Measurements from ENCODE around the gene RPUSD3.

The RPUSD3 gene

GRCh38 chr3:9834520-9835380, 9.1 kb downstream of the RPUSD3 start:
- Histone ChIP-seq H3K27me3 (ENCODE audit: control insufficient read depth, insufficient read depth, low read length, poor library complexity, severe bottlenecking) (no peaks in the 10 kb centered on the region), H3K27ac (ENCODE audit: insufficient read depth, low read depth, low read length, poor library complexity, severe bottlenecking) (no peak overlapping the region), H3K9me3 (ENCODE audit: control insufficient read depth, low read length) (no peaks in the 10 kb centered on the region), H3K36me3 (ENCODE audit: control insufficient read depth, insufficient read depth, low read length) (peaks cover 8% of the 10 kb centered on the region), H3K4me1 (ENCODE audit: control insufficient read depth, insufficient read depth, low read length) (no peaks in the 10 kb centered on the region), H3K4me3 (ENCODE audit: insufficient read depth, low read depth, low read length) (no peak overlapping the region)
- WGBS, 2 experiments: 91% methylated on average over 18 of the region's 18 CpGs

GRCh38 chr3:9833078-9833477, 10.7 kb downstream of the RPUSD3 start:
- Histone ChIP-seq H3K36me3 (ENCODE audit: control insufficient read depth, insufficient read depth, low read length) (no peaks in the 10 kb centered on the region), H3K4me1 (ENCODE audit: control insufficient read depth, insufficient read depth, low read length) (no peaks in the 10 kb centered on the region), H3K9me3 (ENCODE audit: control insufficient read depth, low read length) (no peaks in the 10 kb centered on the region), H3K4me3 (ENCODE audit: insufficient read depth, low read depth, low read length) (no peak overlapping the region), H3K27ac (ENCODE audit: insufficient read depth, low read depth, low read length, poor library complexity, severe bottlenecking) (no peak overlapping the region), H3K27me3 (ENCODE audit: control insufficient read depth, insufficient read depth, low read length, poor library complexity, severe bottlenecking) (no peaks in the 10 kb centered on the region)
- WGBS, 2 experiments: 95 to 97% methylated on average over 9 of the region's 9 CpGs

GRCh38 chr3:9831253-9831652, 12.6 kb downstream of the RPUSD3 start:
- H3K36me3 ChIP-seq (ENCODE audit: control insufficient read depth, insufficient read depth, low read length): no peaks in the 10 kb centered on the region
- no peak overlapping the region for H3K4me3 ChIP-seq (ENCODE audit: insufficient read depth, low read depth, low read length)

DNA sequence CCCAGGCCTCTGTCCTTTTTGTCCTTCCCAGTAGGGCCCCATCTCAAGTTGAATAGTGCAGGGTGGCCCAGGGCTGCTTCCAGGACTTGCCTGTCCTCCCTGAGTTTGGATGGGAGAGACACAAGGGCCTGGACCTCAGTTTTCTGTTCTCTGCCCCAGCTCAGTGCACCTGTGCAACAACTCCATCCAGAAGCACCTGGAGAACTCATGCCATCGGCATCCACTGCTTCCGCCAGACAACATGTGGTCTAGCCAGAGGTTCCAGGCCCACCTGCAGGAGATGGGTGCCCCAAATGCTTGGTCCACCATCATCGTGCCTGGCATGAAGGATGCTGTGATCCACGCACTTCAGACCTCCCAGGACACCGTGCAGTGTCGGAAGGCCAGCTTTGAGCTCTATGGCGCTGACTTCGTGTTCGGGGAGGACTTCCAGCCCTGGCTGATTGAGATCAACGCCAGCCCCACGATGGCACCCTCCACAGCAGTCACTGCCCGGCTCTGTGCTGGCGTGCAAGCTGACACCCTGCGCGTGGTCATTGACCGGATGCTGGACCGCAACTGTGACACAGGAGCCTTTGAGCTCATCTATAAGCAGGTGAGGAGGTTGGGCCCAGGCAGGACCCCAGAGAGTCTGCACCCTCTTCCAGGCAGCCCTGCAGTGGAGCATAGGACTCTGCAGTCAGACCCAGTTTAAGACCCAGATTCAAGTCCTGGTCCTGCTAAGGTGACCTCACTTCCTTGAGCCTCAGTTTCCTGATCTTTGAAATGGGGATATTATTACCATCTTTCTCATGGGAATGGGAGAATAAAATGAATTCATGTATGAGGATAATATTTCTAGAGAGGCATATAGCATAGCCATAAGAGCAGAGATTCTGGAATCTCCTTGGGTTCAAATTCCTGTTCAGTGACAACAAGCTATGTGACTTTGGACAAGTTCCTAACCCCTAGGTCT, 14.7 kb downstream of the RPUSD3 start:
- H3K9me3 ChIP-seq (ENCODE audit: control insufficient read depth, low read length): no peaks in the 10 kb centered on the region
- no peaks in the 10 kb centered on the region for H3K4me1 ChIP-seq (ENCODE audit: control insufficient read depth, insufficient read depth, low read length)
- no peaks in the 10 kb centered on the region for H3K27me3 ChIP-seq (ENCODE audit: control insufficient read depth, insufficient read depth, low read length, poor library complexity, severe bottlenecking)
- H3K36me3 ChIP-seq (ENCODE audit: control insufficient read depth, insufficient read depth, low read length): no peaks in the 10 kb centered on the region
- H3K27ac ChIP-seq (ENCODE audit: insufficient read depth, low read depth, low read length, poor library complexity, severe bottlenecking): no peak overlapping the region
- H3K4me3 ChIP-seq (ENCODE audit: insufficient read depth, low read depth, low read length): no peak overlapping the region
- WGBS, 2 experiments: 96 to 97% methylated on average over 17 of the region's 17 CpGs

More at GRCh38 chr3:9831253-9831652, 12.6 kb downstream of the RPUSD3 start:
- H3K27me3 ChIP-seq (ENCODE audit: control insufficient read depth, insufficient read depth, low read length, poor library complexity, severe bottlenecking): no peaks in the 10 kb centered on the region
- H3K4me1 ChIP-seq (ENCODE audit: control insufficient read depth, insufficient read depth, low read length): no peaks in the 10 kb centered on the region
- no peak overlapping the region for H3K27ac ChIP-seq (ENCODE audit: insufficient read depth, low read depth, low read length, poor library complexity, severe bottlenecking)
- H3K9me3 ChIP-seq (ENCODE audit: control insufficient read depth, low read length): no peaks in the 10 kb centered on the region
- 88 to 99% methylated on average over 3 of the region's 3 CpGs for whole genome bisulfite sequencing, 2 experiments

GRCh38 chr3:9826815-9827573, 16.8 kb downstream of the RPUSD3 start:
- Histone ChIP-seq H3K4me3 (ENCODE audit: insufficient read depth, low read depth, low read length) (no peak overlapping the region), H3K4me1 (ENCODE audit: control insufficient read depth, insufficient read depth, low read length) (no peaks in the 10 kb centered on the region), H3K27me3 (ENCODE audit: control insufficient read depth, insufficient read depth, low read length, poor library complexity, severe bottlenecking) (no peaks in the 10 kb centered on the region), H3K9me3 (ENCODE audit: control insufficient read depth, low read length) (no peaks in the 10 kb centered on the region), H3K27ac (ENCODE audit: insufficient read depth, low read depth, low read length, poor library complexity, severe bottlenecking) (no peak overlapping the region), H3K36me3 (ENCODE audit: control insufficient read depth, insufficient read depth, low read length) (no peaks in the 10 kb centered on the region)
- WGBS, 2 experiments: 81 to 84% methylated on average over 20 of the region's 20 CpGs

GRCh38 chr3:9825451-9826040, 18.3 kb downstream of the RPUSD3 start:
- Histone ChIP-seq H3K27ac (ENCODE audit: insufficient read depth, low read depth, low read length, poor library complexity, severe bottlenecking) (no peak overlapping the region), H3K9me3 (ENCODE audit: control insufficient read depth, low read length) (no peaks in the 10 kb centered on the region), H3K4me1 (ENCODE audit: control insufficient read depth, insufficient read depth, low read length) (no peaks in the 10 kb centered on the region), H3K36me3 (ENCODE audit: control insufficient read depth, insufficient read depth, low read length) (no peaks in the 10 kb centered on the region), H3K4me3 (ENCODE audit: insufficient read depth, low read depth, low read length) (no peak overlapping the region), H3K27me3 (ENCODE audit: control insufficient read depth, insufficient read depth, low read length, poor library complexity, severe bottlenecking) (no peaks in the 10 kb centered on the region)
- 81 to 83% methylated on average over 14 of the region's 14 CpGs for WGBS, 2 experiments

DNA sequence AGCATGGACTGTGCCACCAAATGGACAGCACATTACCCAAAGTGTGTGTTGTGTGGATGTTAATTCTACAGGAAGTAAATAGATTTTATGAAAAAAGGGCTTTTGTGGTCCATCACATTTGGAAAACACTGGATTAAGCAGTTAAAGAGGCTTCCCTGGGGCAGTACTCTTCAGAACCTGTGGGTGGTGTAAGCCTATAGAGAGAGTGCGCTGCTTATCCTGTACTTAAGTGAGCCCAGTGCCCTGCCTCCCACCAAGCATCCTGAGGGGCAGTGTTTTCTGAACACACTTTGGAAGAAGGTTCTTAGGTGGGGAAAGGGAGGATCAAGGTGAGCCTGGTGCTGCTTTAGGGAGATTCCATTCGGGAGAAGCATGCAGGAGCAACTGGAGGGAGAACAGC, 22.9 kb downstream of the RPUSD3 start:
- Histone ChIP-seq H3K4me3 (ENCODE audit: insufficient read depth, low read depth, low read length) (no peak overlapping the region), H3K9me3 (ENCODE audit: control insufficient read depth, low read length) (no peaks in the 10 kb centered on the region), H3K36me3 (ENCODE audit: control insufficient read depth, insufficient read depth, low read length) (no peaks in the 10 kb centered on the region), H3K4me1 (ENCODE audit: control insufficient read depth, insufficient read depth, low read length) (no peaks in the 10 kb centered on the region), H3K27me3 (ENCODE audit: control insufficient read depth, insufficient read depth, low read length, poor library complexity, severe bottlenecking) (no peaks in the 10 kb centered on the region), H3K27ac (ENCODE audit: insufficient read depth, low read depth, low read length, poor library complexity, severe bottlenecking) (no peak overlapping the region)
- WGBS, 2 experiments: 32 to 43% methylated on average over 2 of the region's 2 CpGs

DNA sequence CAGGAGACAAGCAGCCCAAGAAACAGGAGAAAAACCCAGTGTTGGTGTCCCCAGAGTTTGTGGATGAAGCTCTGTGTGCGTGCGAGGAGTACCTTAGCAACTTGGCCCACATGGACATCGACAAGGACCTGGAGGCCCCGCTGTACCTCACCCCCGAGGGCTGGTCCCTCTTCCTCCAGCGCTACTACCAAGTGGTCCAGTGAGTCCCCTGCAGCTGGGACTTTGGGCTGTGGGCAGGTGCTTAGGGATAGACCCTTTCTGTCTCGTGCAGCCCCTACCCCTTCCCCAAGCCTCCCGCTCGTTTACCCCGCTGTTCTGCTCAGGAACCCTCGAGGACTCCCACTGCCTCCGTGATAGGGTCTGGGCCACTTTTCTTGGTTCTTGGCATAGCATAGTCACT, 23.3 kb downstream of the RPUSD3 start:
- 85 to 89% methylated on average over 12 of the region's 12 CpGs for WGBS, 2 experiments
- no peak overlapping the region for H3K27ac ChIP-seq (ENCODE audit: insufficient read depth, low read depth, low read length, poor library complexity, severe bottlenecking)
- H3K9me3 ChIP-seq (ENCODE audit: control insufficient read depth, low read length): no peaks in the 10 kb centered on the region
- no peaks in the 10 kb centered on the region for H3K27me3 ChIP-seq (ENCODE audit: control insufficient read depth, insufficient read depth, low read length, poor library complexity, severe bottlenecking)
- H3K36me3 ChIP-seq (ENCODE audit: control insufficient read depth, insufficient read depth, low read length): no peaks in the 10 kb centered on the region
- H3K4me1 ChIP-seq (ENCODE audit: control insufficient read depth, insufficient read depth, low read length): no peaks in the 10 kb centered on the region
- no peak overlapping the region for H3K4me3 ChIP-seq (ENCODE audit: insufficient read depth, low read depth, low read length)

- no peak overlapping the region for H3K27ac ChIP-seq (ENCODE audit: insufficient read depth, low read depth, low read length, poor library complexity, severe bottlenecking)
- WGBS, 2 experiments: 91 to 93% methylated on average over 6 of the region's 7 CpGs
- H3K4me3 ChIP-seq (ENCODE audit: insufficient read depth, low read depth, low read length): no peak overlapping the region
Measured at GRCh38 chr3:9818666-9819335, 25.0 kb downstream of the RPUSD3 start.

More at GRCh38 chr3:9818666-9819335, 25.0 kb downstream of the RPUSD3 start:
- H3K36me3 ChIP-seq (ENCODE audit: control insufficient read depth, insufficient read depth, low read length): no peaks in the 10 kb centered on the region
- no peaks in the 10 kb centered on the region for H3K4me1 ChIP-seq (ENCODE audit: control insufficient read depth, insufficient read depth, low read length)
- H3K27me3 ChIP-seq (ENCODE audit: control insufficient read depth, insufficient read depth, low read length, poor library complexity, severe bottlenecking): no peaks in the 10 kb centered on the region
- no peaks in the 10 kb centered on the region for H3K9me3 ChIP-seq (ENCODE audit: control insufficient read depth, low read length)

Data from ectodermal cell (in vitro differentiated cells).